Small intestine (tissue), 7 donors: ENCODE results near the gene OR10H2. TPM values are rescaled to one million over a fixed set of nuclear protein-coding genes. Genes with fewer than 3 reads are reported as not detected.

Source experiments
- DNase-seq, 2 donors: peaks; one replicate each; pipeline versions ENCODE4 v3.0.0 to v3.0.0-alpha.2; 2013
- FAIRE-seq: peaks from 2 replicates; lab custom pipeline; 2012; peaks lifted over from hg19 to GRCh38; lab: Jason Lieb, UNC
- H3K27ac ChIP-seq, 3 donors: one replicate each; pipeline ENCODE4 v1.5.1; 2013; ENCODE audit warnings: low read length in 2 of 3, mild to moderate bottlenecking in 2 of 3, control low read depth in 1 of 3, inconsistent platforms in 1 of 3, low read depth in 1 of 3, moderate library complexity in 1 of 3
- H3K27me3 ChIP-seq, 3 donors: one replicate each; pipeline ENCODE4 v1.6.1; 2013; ENCODE audit warnings: low read length in 3 of 3, inconsistent platforms in 1 of 3; ENCODE audit not compliant: control insufficient read depth in 3 of 3, insufficient read depth in 3 of 3
- H3K36me3 ChIP-seq, 3 donors: one replicate each; pipeline ENCODE4 v1.6.1; 2013; ENCODE audit warnings: low read length in 3 of 3, inconsistent platforms in 1 of 3, low read depth in 1 of 3, mild to moderate bottlenecking in 1 of 3, moderate library complexity in 1 of 3; ENCODE audit not compliant: control insufficient read depth in 3 of 3, insufficient read depth in 2 of 3
- H3K4me1 ChIP-seq, 3 donors: one replicate each; pipeline ENCODE4 v1.6.1; 2013; ENCODE audit warnings: low read length in 2 of 3, inconsistent platforms in 1 of 3, low read depth in 1 of 3, mild to moderate bottlenecking in 1 of 3, moderate library complexity in 1 of 3; ENCODE audit not compliant: control insufficient read depth in 3 of 3, insufficient read depth in 2 of 3
- H3K4me3 ChIP-seq, 3 donors: one replicate each; pipeline ENCODE4 v1.5.1; 2013; ENCODE audit warnings: low read length in 3 of 3, control low read depth in 1 of 3, inconsistent platforms in 1 of 3, low read depth in 1 of 3, mild to moderate bottlenecking in 1 of 3, moderate library complexity in 1 of 3
- H3K9me3 ChIP-seq, 2 donors: one replicate each; pipeline ENCODE4 v1.6.1; 2013; ENCODE audit warnings: low read depth in 1 of 2, low read length in 1 of 2; ENCODE audit not compliant: control insufficient read depth in 2 of 2, insufficient read depth in 1 of 2
- WGBS, 3 donors: extraction: QIAGEN DNeasy Blood & Tissue Kit; methylation state at CpG; one replicate each; pipeline ENCODE4 v1.1.7; 2013; 5-methylcytosine and 5-hydroxymethylcytosine counted together
- polyA plus RNA-seq, 4 donors: library from polyadenylated mRNA; stranded (reverse) in 3 of 4; unstranded in 1 of 4; fragments of 200-250 nt in 3 of 4; fragments of 120-200 nt in 1 of 4; gene quantifications; one replicate each; pipeline versions ENCODE4 v1.2.1 to v1.2.3, GENCODE V29; 2013
- donor health status: healthy with polysubstance abuse.
- donor health status: control.
- donor health status: control.
- donor health status: Bipolar disorder and iron deficiency.
- donor health status: healthy.

The OR10H2 gene
- polyA plus RNA-seq, 4 donors = not detected

- Histone ChIP-seq H3K27me3 (no peaks in the 10 kb centered on the region), H3K4me1 (peaks cover 0 to 9% (median 2%) of the 10 kb centered on the region in 3 donors), H3K36me3 (peaks cover 0 to 10% (median 9%) of the 10 kb centered on the region in 3 donors), H3K27ac (peak overlapping the region; percentile 81 to 88 (median 87)), H3K4me3 (no peak overlapping the region), H3K9me3 (no peaks in the 10 kb centered on the region)
- DNase-seq (peak; percentile 42 to 92), FAIRE-seq (no peak)
- 19 to 43% (median 30%) methylated on average over 3 to 4 of the region's 4 CpGs for WGBS, 3 donors
Measured at GRCh38 chr19:15701757-15702533, 25.9 kb upstream of the OR10H2 start.

- 0 to 6% (median 1%) methylated on average over 7 of the region's 7 CpGs for WGBS, 3 donors
- FAIRE-seq = no peak
- Histone ChIP-seq H3K27me3 (no peaks in the 10 kb centered on the region), H3K4me1 (peaks cover 0 to 9% (median 2%) of the 10 kb centered on the region in 3 donors), H3K9me3 (no peaks in the 10 kb centered on the region), H3K36me3 (peaks cover 0 to 8% (median 3%) of the 10 kb centered on the region in 3 donors), H3K27ac (peak overlapping the region; percentile 81 to 89 (median 88)), H3K4me3 (no peak overlapping the region)
- DNase-seq = peak; percentile 91 to 95
Measured at GRCh38 chr19:15702534-15702930, 25.3 kb upstream of the OR10H2 start.

- H3K36me3 ChIP-seq = no peaks in the 10 kb centered on the region
- H3K9me3 ChIP-seq = no peaks in the 10 kb centered on the region
- no peak overlapping the region for H3K27ac ChIP-seq
- H3K4me1 ChIP-seq = peaks cover 0 to 5% (median 0%) of the 10 kb centered on the region in 3 donors
- FAIRE-seq (no peak), DNase-seq (no peak)
- H3K4me3 ChIP-seq = no peak overlapping the region
- peaks cover 0 to 4% (median 0%) of the 10 kb centered on the region in 3 donors for H3K27me3 ChIP-seq
- 65 to 69% (median 68%) methylated on average over 3 of the region's 3 CpGs for WGBS, 3 donors
Measured at GRCh38 chr19:15714638-15715037, 13.2 kb upstream of the OR10H2 start.

DNA sequence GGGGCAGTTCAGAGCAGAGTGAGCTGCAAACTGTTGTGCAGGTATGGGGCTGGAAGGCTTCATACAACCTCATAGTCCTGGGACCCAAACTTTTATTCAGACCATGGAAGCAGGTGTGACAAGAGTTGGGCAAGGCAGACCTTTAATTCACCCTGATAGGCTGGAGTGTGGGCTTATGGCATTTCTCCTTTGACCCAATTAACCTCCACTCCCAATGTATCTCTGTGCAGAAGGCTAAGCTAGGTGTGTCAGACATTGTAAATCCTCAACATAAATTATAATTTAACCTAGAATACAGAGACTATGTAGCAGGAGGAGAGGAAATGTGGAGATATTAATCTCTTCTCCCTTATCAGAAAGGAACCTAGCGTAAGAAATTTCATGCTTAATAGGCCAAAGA lies 12.2 kb upstream of the OR10H2 start:
- no peak overlapping the region for H3K27ac ChIP-seq
- no peaks in the 10 kb centered on the region for H3K9me3 ChIP-seq
- no peak for FAIRE-seq
- no peak overlapping the region for H3K4me3 ChIP-seq
- WGBS, 3 donors = 21 to 68% (median 44%) methylated on average over 1 of the region's 1 CpG
- peak in 1 of 2 donors; percentile 61 for DNase-seq
- no peaks in the 10 kb centered on the region for H3K36me3 ChIP-seq
- H3K27me3 ChIP-seq = peaks cover 0 to 4% (median 0%) of the 10 kb centered on the region in 3 donors
- H3K4me1 ChIP-seq = peaks cover 0 to 5% (median 0%) of the 10 kb centered on the region in 3 donors

DNA sequence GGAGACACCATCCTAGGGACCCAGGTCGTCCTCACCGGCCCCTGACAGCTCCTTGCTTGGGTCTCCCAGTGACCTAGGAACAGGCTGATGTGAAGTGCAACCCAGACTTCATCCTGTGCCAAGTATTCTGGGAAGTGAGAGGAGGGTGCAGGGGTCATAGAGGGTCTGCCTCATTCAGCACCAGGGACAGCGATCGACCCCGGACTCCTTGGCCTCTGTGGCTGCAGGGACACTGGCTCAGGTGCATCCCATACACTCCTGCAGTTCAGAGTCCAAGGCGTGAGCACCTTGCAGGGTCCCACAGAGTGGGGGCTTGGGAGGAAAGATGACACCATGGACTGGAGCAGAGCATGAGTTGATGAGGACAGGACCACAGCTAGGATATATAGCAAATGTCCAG lies 10.0 kb upstream of the OR10H2 start:
- FAIRE-seq = no peak
- Histone ChIP-seq H3K4me1 (peaks cover 0 to 5% (median 0%) of the 10 kb centered on the region in 3 donors), H3K9me3 (no peaks in the 10 kb centered on the region), H3K27ac (no peak overlapping the region), H3K4me3 (no peak overlapping the region), H3K27me3 (peaks cover 0 to 8% (median 1%) of the 10 kb centered on the region in 3 donors), H3K36me3 (no peaks in the 10 kb centered on the region)
- DNase-seq = no peak
- WGBS, 3 donors = 22 to 33% (median 31%) methylated on average over 6 of the region's 6 CpGs

DNA sequence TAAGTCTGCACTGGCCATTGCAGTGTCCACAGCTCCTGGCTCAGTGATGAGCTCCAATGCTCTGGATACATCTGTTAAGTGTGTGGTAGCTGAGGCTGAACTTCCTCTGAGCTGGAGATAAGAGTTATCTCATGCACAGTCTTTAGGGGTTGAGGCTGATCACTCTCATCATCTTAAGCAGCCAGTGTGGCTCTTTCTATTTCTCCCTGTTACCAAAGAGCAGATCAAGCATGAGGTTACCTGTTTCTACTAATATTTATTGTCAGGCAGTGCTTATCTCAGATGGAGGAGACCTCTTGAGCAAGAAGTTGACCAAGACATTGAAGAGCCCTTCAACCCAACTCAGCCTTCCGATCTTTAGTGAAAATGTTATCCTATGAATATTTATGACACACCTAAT lies 6.6 kb upstream of the OR10H2 start:
- WGBS, 3 donors = 69 to 95% (median 81%) methylated on average over 1 of the region's 1 CpG
- Histone ChIP-seq H3K4me3 (no peak overlapping the region), H3K9me3 (no peaks in the 10 kb centered on the region), H3K27me3 (peaks cover 3 to 9% (median 9%) of the 10 kb centered on the region in 3 donors), H3K36me3 (no peaks in the 10 kb centered on the region), H3K4me1 (peaks cover 0 to 3% (median 0%) of the 10 kb centered on the region in 3 donors), H3K27ac (no peak overlapping the region)
- DNase-seq (no peak), FAIRE-seq (no peak)

DNA sequence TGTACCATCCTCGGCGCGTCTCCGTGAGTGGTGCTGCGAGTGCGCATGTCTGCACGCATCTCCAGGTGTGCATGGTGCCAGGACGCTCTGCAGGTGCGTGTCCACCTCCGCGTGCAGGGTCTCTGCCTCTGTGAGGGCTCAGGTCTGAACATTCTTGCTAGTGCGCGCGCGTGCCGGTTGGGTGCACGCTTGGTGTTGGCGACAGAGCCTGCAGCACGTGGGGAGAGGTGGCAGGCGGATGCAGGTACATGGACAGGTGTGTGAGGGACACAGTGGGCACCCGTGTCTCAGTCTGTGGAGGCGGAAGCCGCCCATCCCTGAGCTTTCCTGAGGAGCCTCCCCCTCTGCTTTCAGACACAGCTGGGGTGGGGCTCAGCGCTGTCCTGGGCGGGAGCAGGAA lies 4.9 kb upstream of the OR10H2 start:
- no peak overlapping the region for H3K27ac ChIP-seq
- peaks cover 3 to 9% (median 5%) of the 10 kb centered on the region in 3 donors for H3K27me3 ChIP-seq
- DNase-seq = no peak
- no peak for FAIRE-seq
- H3K36me3 ChIP-seq = no peaks in the 10 kb centered on the region
- no peaks in the 10 kb centered on the region for H3K9me3 ChIP-seq
- no peak overlapping the region for H3K4me3 ChIP-seq
- H3K4me1 ChIP-seq = no peaks in the 10 kb centered on the region
- 23 to 37% (median 25%) methylated on average over 23 to 25 of the region's 25 CpGs for WGBS, 3 donors

GRCh38 chr19:15730538-15730937 lies 2.7 kb downstream of the OR10H2 start:
- Histone ChIP-seq H3K9me3 (no peaks in the 10 kb centered on the region), H3K27ac (no peak overlapping the region), H3K27me3 (no peaks in the 10 kb centered on the region), H3K4me3 (no peak overlapping the region), H3K4me1 (no peaks in the 10 kb centered on the region), H3K36me3 (no peaks in the 10 kb centered on the region)
- FAIRE-seq = no peak
- WGBS, 3 donors = 29 to 46% (median 38%) methylated on average over 1 of the region's 1 CpG
- no peak for DNase-seq
